GM10266 (cell line): Measurements from ENCODE around the gene CCDC87.
"Not testable (repeated sequence)": the region's sequence is repeated elsewhere in the genome, so short reads cannot be mapped to it uniquely, and the experiment has no call there.

Experiments
- DNase-seq: peaks from one replicate; pipeline ENCODE4 v3.0.0; 2012; ENCODE audit errors: extremely low spot score
- TF ChIP-seq, protein P1 (sequence below): IDR thresholded peaks from 2 replicates; pipeline ENCODE4 v1.5.1; 2012; ENCODE audit warnings: mild to moderate bottlenecking, low read depth; ENCODE audit not compliant: control insufficient read depth, insufficient read depth; ENCODE audit errors: missing control alignments

CCDC87 gene

DNA sequence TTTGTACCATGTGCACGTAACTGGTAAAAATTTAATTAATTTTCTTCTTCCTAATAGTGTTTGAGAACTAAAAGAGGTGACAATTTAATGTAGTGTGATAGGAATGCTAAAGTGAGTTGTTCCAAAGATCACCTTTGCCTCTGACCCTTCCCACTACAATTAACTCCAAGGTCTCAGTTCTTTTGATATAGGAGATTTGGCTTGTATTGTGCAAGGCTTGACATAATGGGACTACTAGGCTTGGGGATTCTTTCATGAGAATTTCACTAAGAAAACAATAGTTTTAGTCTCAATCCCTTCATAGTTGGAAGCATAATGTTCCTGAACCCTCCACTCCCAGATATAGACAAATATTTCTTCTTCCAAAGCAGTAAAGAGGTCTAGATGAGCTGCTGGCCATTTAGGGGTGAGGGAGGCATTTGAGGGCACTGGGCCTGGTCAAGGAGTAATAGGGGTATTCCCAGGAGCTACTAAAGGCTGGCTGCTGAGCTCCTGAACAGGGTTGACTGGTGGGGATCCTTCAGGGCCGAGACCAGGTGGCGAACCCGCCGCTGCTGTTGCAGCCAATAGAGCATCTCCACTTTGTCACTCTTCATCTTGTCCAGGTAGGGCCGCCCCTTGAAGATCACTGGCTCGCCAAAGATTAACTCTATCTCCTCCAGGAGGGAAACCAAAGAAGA lies 2.7 kb downstream of the CCDC87 start:
- TF ChIP-seq, protein P1, sequence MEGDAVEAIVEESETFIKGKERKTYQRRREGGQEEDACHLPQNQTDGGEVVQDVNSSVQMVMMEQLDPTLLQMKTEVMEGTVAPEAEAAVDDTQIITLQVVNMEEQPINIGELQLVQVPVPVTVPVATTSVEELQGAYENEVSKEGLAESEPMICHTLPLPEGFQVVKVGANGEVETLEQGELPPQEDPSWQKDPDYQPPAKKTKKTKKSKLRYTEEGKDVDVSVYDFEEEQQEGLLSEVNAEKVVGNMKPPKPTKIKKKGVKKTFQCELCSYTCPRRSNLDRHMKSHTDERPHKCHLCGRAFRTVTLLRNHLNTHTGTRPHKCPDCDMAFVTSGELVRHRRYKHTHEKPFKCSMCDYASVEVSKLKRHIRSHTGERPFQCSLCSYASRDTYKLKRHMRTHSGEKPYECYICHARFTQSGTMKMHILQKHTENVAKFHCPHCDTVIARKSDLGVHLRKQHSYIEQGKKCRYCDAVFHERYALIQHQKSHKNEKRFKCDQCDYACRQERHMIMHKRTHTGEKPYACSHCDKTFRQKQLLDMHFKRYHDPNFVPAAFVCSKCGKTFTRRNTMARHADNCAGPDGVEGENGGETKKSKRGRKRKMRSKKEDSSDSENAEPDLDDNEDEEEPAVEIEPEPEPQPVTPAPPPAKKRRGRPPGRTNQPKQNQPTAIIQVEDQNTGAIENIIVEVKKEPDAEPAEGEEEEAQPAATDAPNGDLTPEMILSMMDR = no peak
- DNase-seq = no peak

DNA sequence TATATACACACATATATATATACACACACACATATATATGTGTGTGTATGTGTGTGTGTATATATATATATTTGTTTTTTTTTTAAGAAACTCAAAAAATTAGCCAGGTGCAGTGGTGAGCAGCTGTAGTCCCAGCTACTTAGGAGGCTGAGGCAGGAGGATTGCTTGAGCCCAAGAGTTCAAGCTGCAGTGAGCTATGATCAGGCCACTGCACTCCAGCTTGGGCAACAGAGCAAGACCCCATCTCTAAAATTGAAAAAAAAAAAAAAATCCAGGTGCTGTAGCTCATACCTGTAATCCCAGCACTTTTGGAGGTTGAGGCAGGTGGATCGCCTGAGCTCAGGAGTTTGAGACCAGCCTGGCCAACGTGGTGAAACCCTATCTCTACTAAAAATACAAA lies 3.5 kb downstream of the CCDC87 start:
- DNase-seq = not testable (repeated sequence)

DNA sequence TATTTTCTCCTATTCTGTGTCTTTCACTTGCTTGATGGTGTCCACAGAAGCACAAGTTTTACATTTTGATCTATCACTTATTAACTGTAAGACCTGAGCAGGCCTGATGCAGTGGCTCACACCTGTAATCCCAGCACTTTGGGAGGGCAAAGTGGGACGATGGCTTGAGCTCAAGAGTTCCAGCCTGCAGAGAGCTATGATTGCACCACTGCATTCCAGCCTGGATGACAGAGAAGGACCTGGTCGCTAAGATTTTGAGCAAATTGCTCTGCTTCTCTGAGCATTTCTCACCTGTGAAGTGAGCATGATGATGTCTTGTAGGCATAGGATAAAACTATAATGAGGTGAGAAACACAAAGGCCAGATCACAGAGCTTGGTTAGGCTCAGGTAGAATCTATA lies 6.7 kb downstream of the CCDC87 start:
- TF ChIP-seq, protein P1 = no peak
- no peak for DNase-seq

DNA sequence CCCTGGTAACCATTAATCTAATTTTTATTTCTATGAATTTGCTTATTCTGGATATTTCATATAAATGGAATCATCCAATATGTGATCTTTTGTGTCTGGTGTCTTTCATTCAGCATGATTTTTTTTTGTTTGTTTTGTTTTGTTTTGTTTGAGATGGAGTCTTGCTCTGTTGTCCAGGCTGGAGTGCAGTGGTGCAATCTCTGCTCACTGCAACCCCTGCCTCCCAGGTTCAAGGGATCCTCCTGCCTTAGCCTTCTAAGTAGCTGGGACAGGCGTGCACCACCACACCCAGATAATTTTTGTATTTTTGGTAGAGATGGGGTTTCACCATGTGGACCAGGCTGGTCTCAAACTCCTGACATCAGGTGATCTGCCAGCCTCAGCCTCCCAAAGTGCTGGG lies 7.4 kb downstream of the CCDC87 start:
- not testable (repeated sequence) for DNase-seq

DNA sequence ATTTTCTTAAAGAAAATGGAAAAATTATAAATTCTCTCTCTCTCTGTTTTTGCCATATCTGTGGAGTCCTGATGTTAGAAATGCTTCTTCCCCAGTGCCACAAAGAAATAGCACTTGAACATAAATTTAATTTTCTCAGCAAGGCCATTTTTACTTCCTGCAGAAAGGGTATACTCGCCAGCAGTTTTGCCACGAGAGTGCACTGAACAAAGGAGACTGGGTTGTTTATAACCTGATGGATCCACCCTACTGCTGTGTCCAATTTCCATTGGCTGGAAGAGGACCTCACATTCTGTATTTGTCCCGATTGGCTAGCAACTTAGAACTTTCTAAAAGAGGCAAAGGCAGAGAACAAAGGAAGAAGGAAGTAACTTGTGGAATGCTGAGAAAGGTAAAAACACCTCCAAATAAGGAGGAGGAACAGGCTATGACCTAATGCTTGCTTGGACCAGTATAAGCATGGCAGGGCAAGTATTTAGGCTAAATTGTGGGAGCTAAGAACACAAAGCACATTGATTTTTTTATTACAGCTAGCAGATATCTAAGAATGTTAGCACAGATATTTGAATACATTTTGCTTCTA lies 10.2 kb downstream of the CCDC87 start:
- not testable (repeated sequence) for DNase-seq

DNA sequence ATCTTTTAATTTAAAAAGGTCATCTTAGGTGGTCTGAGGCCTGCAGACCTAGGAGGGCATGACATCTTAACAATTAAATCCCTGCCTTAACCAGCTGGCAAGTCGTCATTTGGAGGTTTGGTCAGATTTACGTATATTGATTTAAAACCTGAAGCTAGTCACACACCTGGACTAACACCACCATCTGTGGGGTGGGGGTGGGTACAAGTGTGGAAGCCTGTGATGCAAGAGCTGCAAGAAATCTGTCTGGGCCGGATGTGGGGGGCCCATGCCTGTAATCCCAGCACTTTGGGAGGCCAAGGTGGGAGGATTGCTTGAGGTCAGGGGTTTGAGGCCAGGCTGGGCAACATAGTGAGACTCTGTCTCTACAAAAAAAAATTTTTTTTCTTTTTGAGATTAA lies 11.6 kb downstream of the CCDC87 start:
- no peak for DNase-seq
- TF ChIP-seq, protein P1 = no peak

DNA sequence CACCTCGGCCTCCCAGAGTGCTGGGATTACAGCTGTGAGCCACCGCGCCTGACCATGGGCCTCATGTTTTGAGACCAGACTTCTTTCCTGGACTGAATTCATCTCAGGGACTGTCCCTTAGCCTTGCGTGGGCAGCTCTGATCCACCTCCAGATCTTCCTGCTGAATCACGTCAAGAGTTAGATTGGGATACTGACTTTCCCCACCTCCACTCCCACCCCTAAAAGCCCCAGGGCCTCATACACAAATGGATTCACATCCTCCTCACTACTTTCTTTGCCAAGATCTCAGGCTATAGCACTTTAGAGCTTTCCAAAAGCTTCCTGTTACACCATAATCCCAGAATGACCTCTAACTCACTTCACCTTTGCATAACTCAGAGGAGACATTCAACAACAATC lies 12.1 kb downstream of the CCDC87 start:
- peak; percentile 21 for DNase-seq
- TF ChIP-seq, protein P1 = no peak

DNA sequence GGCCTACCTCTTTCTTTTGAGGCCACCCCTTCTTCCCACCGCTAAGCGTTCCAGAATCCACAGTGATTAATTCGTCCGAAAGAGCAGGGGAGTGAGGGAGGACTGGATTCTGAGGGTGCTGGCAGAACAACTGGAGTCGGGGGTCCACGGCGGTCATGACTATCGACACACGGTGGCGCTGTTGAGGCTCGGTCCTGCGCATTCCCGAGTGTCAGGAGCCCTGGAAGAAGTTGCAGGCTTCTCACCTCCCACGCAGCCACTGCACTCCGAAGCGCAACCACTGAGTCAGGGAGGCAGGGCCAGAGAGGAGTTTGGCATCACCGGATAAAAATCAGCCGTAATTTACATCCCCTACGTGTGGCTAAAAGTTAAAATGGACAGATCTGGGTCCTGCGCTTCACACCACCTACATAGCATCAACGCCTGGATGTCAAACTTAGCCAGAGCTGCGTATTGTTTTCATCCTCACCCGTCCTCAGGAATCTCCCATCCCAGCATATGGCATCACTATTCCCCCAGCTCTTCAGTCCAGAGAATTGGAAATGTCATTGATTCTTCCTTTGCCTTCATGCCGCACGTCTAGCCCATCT lies 13.8 kb downstream of the CCDC87 start:
- peak; percentile 86 for DNase-seq
- TF ChIP-seq, protein P1 = peak; percentile 87

DNA sequence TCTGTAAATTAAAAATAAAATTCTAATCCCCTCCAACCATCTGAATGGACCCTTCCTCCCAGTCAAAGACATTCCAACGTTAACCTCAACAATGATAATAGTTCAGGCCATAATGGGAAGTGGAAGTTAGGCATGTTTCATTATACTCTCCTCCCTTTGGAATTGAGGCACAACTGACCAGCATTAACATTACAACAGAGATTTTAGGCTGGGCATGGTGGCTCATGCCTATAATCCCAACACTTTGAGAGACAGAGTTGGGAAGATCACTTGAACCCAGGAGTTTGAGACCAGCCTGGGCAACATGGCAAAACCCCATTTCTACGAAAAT lies 22.0 kb downstream of the CCDC87 start:
- DNase-seq = no peak
- TF ChIP-seq, protein P1 = no peak
